GM18526 (cell line): ENCODE results near the gene APLP2.

ENCODE experiments used
- POLR2A ChIP-seq: IDR thresholded peaks from 3 replicates; pipeline ENCODE4 v1.6.1; 2011; ENCODE audit not compliant: insufficient read length; ENCODE audit errors: extremely low read depth

Gene APLP2

GRCh38 chr11:130076778-130077481 is 7.2 kb downstream of the APLP2 start:
- no peak for TF ChIP-seq POLR2A

DNA sequence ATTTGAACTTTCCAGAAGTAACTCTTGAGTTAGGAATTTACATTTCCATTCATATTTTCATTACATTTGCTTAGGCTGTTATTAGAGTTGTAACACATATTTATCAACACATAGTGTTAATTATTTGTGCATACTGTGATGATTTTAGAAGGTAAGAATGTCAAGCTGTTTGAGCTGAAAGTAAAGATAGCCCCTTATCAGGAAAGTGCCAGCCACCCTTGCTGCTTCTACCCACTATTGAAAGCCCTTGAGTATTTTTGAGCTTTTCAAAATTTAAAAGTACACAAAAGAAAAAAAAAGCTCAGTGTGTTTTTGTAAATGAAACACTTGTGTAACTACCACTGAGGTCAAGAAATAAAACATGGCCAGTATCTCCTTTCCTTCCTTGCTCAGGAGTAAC is 8.0 kb downstream of the APLP2 start:
- no peak for TF ChIP-seq POLR2A

- no peak for TF ChIP-seq POLR2A
Observed at GRCh38 chr11:130078080-130078479, 8.4 kb downstream of the APLP2 start.

DNA sequence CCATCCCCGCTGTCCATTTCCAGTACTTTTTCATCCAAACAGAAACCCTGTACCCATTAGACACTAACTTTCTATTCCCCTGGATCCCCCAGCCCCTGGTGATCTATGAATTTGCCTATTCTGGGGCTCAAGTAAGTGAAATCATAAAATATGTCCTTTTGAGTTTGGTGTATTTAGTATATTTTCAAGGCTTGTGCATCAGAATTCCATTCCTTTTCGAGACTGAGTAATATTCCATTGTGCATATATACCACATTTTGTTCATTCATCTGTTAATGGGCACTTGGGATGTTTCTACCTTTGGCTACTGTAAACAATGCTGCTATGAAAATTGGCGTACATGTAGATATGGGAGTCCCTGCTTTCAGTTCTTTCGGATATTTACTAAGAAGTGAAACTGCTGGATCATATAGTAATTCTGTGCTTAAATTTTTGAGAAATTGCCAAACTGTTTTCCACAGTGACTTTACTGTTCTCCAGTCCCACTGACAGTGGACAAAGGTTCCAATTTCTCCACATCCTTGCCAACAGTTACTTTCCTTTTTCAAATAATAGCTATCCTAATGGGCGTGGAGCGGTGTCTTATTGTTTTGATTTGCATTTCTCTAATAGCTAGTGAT is 16.1 kb downstream of the APLP2 start:
- no peak for TF ChIP-seq POLR2A

DNA sequence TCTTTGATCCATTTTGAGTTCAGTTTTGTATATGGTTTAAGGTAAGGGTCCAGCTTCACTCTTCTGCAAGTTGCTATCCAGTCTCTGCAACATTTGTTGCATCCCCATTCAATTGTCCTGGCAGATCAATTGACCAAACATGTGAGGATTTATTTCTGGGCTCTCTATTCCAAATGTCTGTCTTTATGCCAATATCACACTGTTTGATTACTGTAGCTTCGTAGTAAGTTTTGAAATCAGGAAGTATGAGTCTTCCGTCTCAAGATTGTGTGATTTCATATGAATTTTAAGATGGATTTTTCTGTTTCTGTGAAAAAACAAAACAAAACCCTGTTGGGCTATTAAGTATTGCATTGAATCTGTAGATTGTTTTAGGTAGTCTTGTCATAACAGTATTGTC is 17.0 kb downstream of the APLP2 start:
- TF ChIP-seq POLR2A, result no peak

GRCh38 chr11:130087294-130087926 is 17.7 kb downstream of the APLP2 start:
- no peak for TF ChIP-seq POLR2A

- TF ChIP-seq POLR2A, result no peak
Observed at GRCh38 chr11:130088217-130088616, 18.5 kb downstream of the APLP2 start.

- no peak for TF ChIP-seq POLR2A
Observed at GRCh38 chr11:130088919-130089673, 19.4 kb downstream of the APLP2 start.

- no peak for TF ChIP-seq POLR2A
Observed at GRCh38 chr11:130089674-130090073, 20.0 kb downstream of the APLP2 start.

DNA sequence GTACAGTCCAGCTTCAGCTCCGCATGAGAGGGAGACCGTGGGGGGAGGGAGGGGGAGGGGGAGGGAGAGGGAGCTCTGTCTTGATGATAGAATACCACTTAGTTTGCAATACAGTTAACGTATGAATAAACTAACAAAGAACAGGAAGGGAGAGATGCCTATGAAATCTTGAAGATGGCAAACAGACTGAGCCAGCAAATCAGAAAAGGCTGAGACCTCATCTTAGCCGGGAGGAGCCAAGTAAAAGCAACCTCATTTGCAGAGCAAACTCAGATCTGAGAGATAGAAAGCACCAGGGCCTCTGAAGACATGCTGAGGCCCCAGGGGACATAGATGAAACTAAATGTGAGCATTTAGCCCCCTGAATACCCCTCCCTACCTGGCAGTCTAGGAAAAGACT is 23.0 kb downstream of the APLP2 start:
- no peak for TF ChIP-seq POLR2A

GRCh38 chr11:130094614-130095013 is 24.9 kb downstream of the APLP2 start:
- TF ChIP-seq POLR2A, result no peak

- TF ChIP-seq POLR2A, result no peak
Observed at GRCh38 chr11:130095326-130095725, 25.6 kb downstream of the APLP2 start.

GRCh38 chr11:130096042-130096441 is 26.3 kb downstream of the APLP2 start:
- no peak for TF ChIP-seq POLR2A

DNA sequence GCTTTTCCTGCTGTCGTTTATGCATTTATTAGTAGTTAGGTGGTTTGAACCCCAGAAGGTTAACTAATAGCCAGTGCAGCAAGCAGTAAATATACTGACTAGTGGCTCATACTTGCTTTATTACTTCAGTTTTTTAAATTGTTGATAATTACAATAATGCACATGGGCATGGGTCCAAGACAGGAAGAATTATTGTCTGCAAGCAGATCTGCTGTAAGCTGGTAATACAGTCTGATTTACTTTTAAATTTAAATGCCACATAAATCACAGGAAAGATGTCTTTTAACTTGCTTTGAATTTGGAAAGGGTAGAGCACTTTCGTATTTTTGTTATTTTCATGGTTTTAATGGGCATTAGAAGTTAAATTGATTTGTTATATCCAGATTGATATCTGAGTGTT is 27.1 kb downstream of the APLP2 start:
- no peak for TF ChIP-seq POLR2A

GRCh38 chr11:130097285-130097684 is 27.6 kb downstream of the APLP2 start:
- TF ChIP-seq POLR2A, result no peak

DNA sequence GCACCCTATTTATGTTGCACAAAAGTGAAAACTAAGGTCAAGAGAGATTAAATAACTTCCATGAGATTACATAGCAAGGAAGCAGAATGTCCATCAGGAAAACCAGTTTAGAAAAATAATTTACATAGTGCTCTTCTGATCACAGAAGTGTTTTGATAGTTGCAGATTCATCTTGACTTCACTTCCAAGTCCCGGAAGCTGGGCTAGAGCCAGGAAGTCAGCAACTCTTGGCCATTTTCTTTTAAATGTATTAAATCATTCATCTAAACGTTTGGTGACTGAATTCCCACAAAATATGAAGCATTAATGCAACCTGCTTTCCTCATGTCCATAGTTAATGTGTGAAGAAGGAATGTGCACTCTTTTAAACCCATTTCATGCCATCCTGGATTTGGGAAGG is 29.7 kb downstream of the APLP2 start:
- no peak for TF ChIP-seq POLR2A
